Measurements from ENCODE around the gene ZBTB16. TPM values are rescaled to one million over a fixed set of nuclear protein-coding genes. Genes with fewer than 3 reads are reported as not detected.

ZBTB16 gene
- total and polyA plus RNA-seq, 4 donors = 21.4 to 224 (median 102) TPM

- DNase-seq = no peak
- H3K27me3 ChIP-seq (ENCODE audit: control insufficient read depth in 3 of 3, insufficient read depth in 3 of 3, low read length in 2 of 3) = no peaks in the 10 kb centered on the region
- no peak for ATAC-seq (ENCODE audit: insufficient read depth, low FRiP score)
- H3K4me3 ChIP-seq = no peak overlapping the region
- whole genome bisulfite sequencing, 2 donors = 81 to 89% methylated on average over 7 of the region's 7 CpGs
- peaks cover 0 to 18% (median 13%) of the 10 kb centered on the region in 5 donors for H3K4me1 ChIP-seq (ENCODE audit: control insufficient read depth in 5 of 5, insufficient read depth in 5 of 5, low read length in 5 of 5)
- H3K9ac ChIP-seq (ENCODE audit: insufficient read depth in 1 of 2, low read length in 2 of 2) = no peak overlapping the region
- H3K36me3 ChIP-seq (ENCODE audit: control insufficient read depth in 4 of 4, insufficient read depth in 4 of 4, low read length in 4 of 4) = peaks cover 0 to 5% (median 0%) of the 10 kb centered on the region in 4 donors
- no peak for TF ChIP-seq CTCF (IDR thresholded peaks at IDR 0.05; ENCODE audit: control extremely low read depth, extremely low read depth)
- H3K9me3 ChIP-seq (ENCODE audit: control insufficient read depth in 4 of 4, insufficient read depth in 3 of 4, low read length in 3 of 4) = no peaks in the 10 kb centered on the region
- no peak overlapping the region for H3K27ac ChIP-seq (ENCODE audit: low read depth in 1 of 2, low read length in 1 of 2)
These were observed 202.3 kb downstream of the ZBTB16 start for GRCh38 chr11:114261791-114262190.

- peak; percentile 49 for TF ChIP-seq CTCF (IDR thresholded peaks at IDR 0.05; ENCODE audit: control extremely low read depth, extremely low read depth)
- WGBS, 2 donors = 23% methylated on average over 9 of the region's 9 CpGs
- Histone ChIP-seq H3K27me3 (ENCODE audit: control insufficient read depth in 3 of 3, insufficient read depth in 3 of 3, low read length in 2 of 3) (no peaks in the 10 kb centered on the region), H3K27ac (ENCODE audit: low read depth in 1 of 2, low read length in 1 of 2) (no peak overlapping the region), H3K4me1 (ENCODE audit: control insufficient read depth in 5 of 5, insufficient read depth in 5 of 5, low read length in 5 of 5) (peaks cover 0 to 16% (median 5%) of the 10 kb centered on the region in 5 donors), H3K9ac (ENCODE audit: insufficient read depth in 1 of 2, low read length in 2 of 2) (no peak overlapping the region), H3K9me3 (ENCODE audit: control insufficient read depth in 4 of 4, insufficient read depth in 3 of 4, low read length in 3 of 4) (no peaks in the 10 kb centered on the region), H3K4me3 (no peak overlapping the region), H3K36me3 (ENCODE audit: control insufficient read depth in 4 of 4, insufficient read depth in 4 of 4, low read length in 4 of 4) (peaks cover 0 to 2% (median 0%) of the 10 kb centered on the region in 4 donors)
- DNase-seq (peak; percentile 59 to 74 (median 74)), ATAC-seq (ENCODE audit: insufficient read depth, low FRiP score) (no peak)
These were observed 203.4 kb downstream of the ZBTB16 start for GRCh38 chr11:114262681-114263512.

- H3K9ac ChIP-seq (ENCODE audit: insufficient read depth in 1 of 2, low read length in 2 of 2) = no peak overlapping the region
- H3K27ac ChIP-seq (ENCODE audit: low read depth in 1 of 2, low read length in 1 of 2) = no peak overlapping the region
- no peaks in the 10 kb centered on the region for H3K9me3 ChIP-seq (ENCODE audit: control insufficient read depth in 4 of 4, insufficient read depth in 3 of 4, low read length in 3 of 4)
- no peaks in the 10 kb centered on the region for H3K36me3 ChIP-seq (ENCODE audit: control insufficient read depth in 4 of 4, insufficient read depth in 4 of 4, low read length in 4 of 4)
- H3K27me3 ChIP-seq (ENCODE audit: control insufficient read depth in 3 of 3, insufficient read depth in 3 of 3, low read length in 2 of 3) = no peaks in the 10 kb centered on the region
- TF ChIP-seq CTCF (IDR thresholded peaks at IDR 0.05; ENCODE audit: control extremely low read depth, extremely low read depth) = no peak
- WGBS, 2 donors = 67 to 79% methylated on average over 7 of the region's 7 CpGs
- DNase-seq (no peak), ATAC-seq (ENCODE audit: insufficient read depth, low FRiP score) (no peak)
- peaks cover 0 to 11% (median 0%) of the 10 kb centered on the region in 5 donors for H3K4me1 ChIP-seq (ENCODE audit: control insufficient read depth in 5 of 5, insufficient read depth in 5 of 5, low read length in 5 of 5)
- no peak overlapping the region for H3K4me3 ChIP-seq
These were observed 204.1 kb downstream of the ZBTB16 start for GRCh38 chr11:114263513-114264170.
